Trophoblast cell (in vitro differentiated cells and primary cell): ENCODE results near the gene MARCHF2.

Source experiments
- DNase-seq, 2 donors: peaks; one replicate each; pipeline ENCODE4 v3.0.0-alpha.2; 2016
- H2AFZ ChIP-seq: 2 replicates; pipeline ENCODE4 v1.6.1; 2013; ENCODE audit warnings: low read length, moderate library complexity, mild to moderate bottlenecking; ENCODE audit not compliant: insufficient read depth, poor library complexity
- H2AK5ac ChIP-seq: 2 replicates; pipeline ENCODE4 v1.6.1; 2013; ENCODE audit warnings: mild to moderate bottlenecking, low read length
- H2BK120ac ChIP-seq: 2 replicates; pipeline ENCODE4 v1.6.1; 2013; ENCODE audit warnings: low read length, mild to moderate bottlenecking, moderate library complexity; ENCODE audit not compliant: insufficient read depth, poor library complexity
- H2BK12ac ChIP-seq: 2 replicates; pipeline ENCODE4 v1.6.1; 2013; ENCODE audit warnings: mild to moderate bottlenecking, low read length, moderate library complexity
- H2BK5ac ChIP-seq: 2 replicates; pipeline ENCODE4 v1.6.1; 2013; ENCODE audit warnings: low read length, low read depth, moderate library complexity, mild to moderate bottlenecking; ENCODE audit not compliant: poor library complexity
- H3K14ac ChIP-seq: 2 replicates; pipeline ENCODE4 v1.6.1; 2013; ENCODE audit warnings: mild to moderate bottlenecking, low read length
- H3K18ac ChIP-seq: 2 replicates; pipeline ENCODE4 v1.6.1; 2013; ENCODE audit warnings: mild to moderate bottlenecking, low read length
- H3K23ac ChIP-seq: 2 replicates; pipeline ENCODE4 v1.6.1; 2013; ENCODE audit warnings: low read length
- H3K27ac ChIP-seq: 2 replicates; pipeline ENCODE4 v1.5.1; 2013; ENCODE audit warnings: low read depth, mild to moderate bottlenecking, inconsistent platforms, low read length, moderate library complexity
- H3K27me3 ChIP-seq: 2 replicates; pipeline ENCODE4 v1.6.1; 2013; ENCODE audit warnings: inconsistent platforms, mild to moderate bottlenecking, low read length, moderate library complexity; ENCODE audit not compliant: insufficient read depth
- H3K36me3 ChIP-seq, 2 experiments: 1 replicate in 1 of 2; 2 replicates in 1 of 2; pipeline ENCODE4 v1.6.1; 2013; ENCODE audit warnings: low read length in 2 of 2, mild to moderate bottlenecking in 2 of 2, moderate library complexity in 1 of 2; ENCODE audit not compliant: insufficient read depth in 2 of 2, control insufficient read depth in 1 of 2
- H3K4ac ChIP-seq: 2 replicates; pipeline ENCODE4 v1.6.1; 2013; ENCODE audit warnings: low read depth, mild to moderate bottlenecking, low read length, moderate library complexity
- H3K4me1 ChIP-seq, 2 experiments: 1 replicate in 1 of 2; 2 replicates in 1 of 2; pipeline ENCODE4 v1.6.1; 2013; ENCODE audit warnings: low read length in 2 of 2, mild to moderate bottlenecking in 2 of 2, moderate library complexity in 1 of 2; ENCODE audit not compliant: insufficient read depth in 2 of 2, control insufficient read depth in 1 of 2
- H3K4me2 ChIP-seq: 2 replicates; pipeline ENCODE4 v1.6.1; 2013; ENCODE audit warnings: inconsistent platforms, mild to moderate bottlenecking, low read length, moderate library complexity
- H3K4me3 ChIP-seq: 2 replicates; pipeline ENCODE4 v1.5.1; 2013; ENCODE audit warnings: mild to moderate bottlenecking, low read depth, low read length, inconsistent platforms
- H3K79me1 ChIP-seq: one replicate; pipeline ENCODE4 v1.6.1; 2013; ENCODE audit warnings: low read length
- H3K79me2 ChIP-seq: 2 replicates; pipeline ENCODE4 v1.6.1; 2013; ENCODE audit warnings: low read length, mild to moderate bottlenecking; ENCODE audit not compliant: control insufficient read depth, insufficient read depth, poor library complexity
- H3K9ac ChIP-seq: 2 replicates; pipeline ENCODE4 v1.6.1; 2013; ENCODE audit warnings: mild to moderate bottlenecking, low read length
- H3K9me3 ChIP-seq: 2 replicates; pipeline ENCODE4 v1.6.1; 2013; ENCODE audit warnings: low read depth, mild to moderate bottlenecking, control low read depth, inconsistent platforms, low read length; ENCODE audit not compliant: insufficient read depth
- H4K12ac ChIP-seq: 2 replicates; pipeline ENCODE4 v1.6.1; 2013; ENCODE audit warnings: low read depth, mild to moderate bottlenecking, low read length, moderate library complexity
- H4K8ac ChIP-seq: 2 replicates; pipeline ENCODE4 v1.6.1; 2013; ENCODE audit warnings: low read depth, mild to moderate bottlenecking, low read length, moderate library complexity
- H4K91ac ChIP-seq: one replicate; pipeline ENCODE4 v1.6.1; 2013; ENCODE audit warnings: low read depth, mild to moderate bottlenecking, low read length, moderate library complexity
- WGBS: extraction: QIAGEN DNeasy Blood & Tissue Kit; methylation state at CpG from one replicate; pipeline ENCODE4 v1.1.7; 2013; ENCODE audit warnings: missing lambda C conversion rate; ENCODE audit not compliant: insufficient read length, insufficient coverage; ENCODE audit errors: extremely low coverage; 5-methylcytosine and 5-hydroxymethylcytosine counted together

MARCHF2 gene

GRCh38 chr19:8459095-8459494, 46.0 kb downstream of the MARCHF2 start:
- no peak overlapping the region for H3K9ac ChIP-seq
- no peak overlapping the region for H3K4me2 ChIP-seq
- H3K9me3 ChIP-seq, result no peaks in the 10 kb centered on the region
- H2BK5ac ChIP-seq, result no peak overlapping the region
- H3K4ac ChIP-seq, result no peak overlapping the region
- WGBS, result no CpG with 5 or more reads among the region's 7 CpGs
- H3K27me3 ChIP-seq, result no peaks in the 10 kb centered on the region
- H4K8ac ChIP-seq, result no peak overlapping the region
- H2BK120ac ChIP-seq, result no peak overlapping the region
- no peak overlapping the region for H2BK12ac ChIP-seq
- H2AFZ ChIP-seq, result no peak overlapping the region
- no peak for DNase-seq
- peaks cover 22 to 35% of the 10 kb centered on the region in 2 experiments for H3K36me3 ChIP-seq
- H3K4me3 ChIP-seq, result no peak overlapping the region
- peaks cover 18% of the 10 kb centered on the region for H3K79me2 ChIP-seq
- no peak overlapping the region for H3K18ac ChIP-seq
- H3K23ac ChIP-seq, result no peak overlapping the region
- H3K79me1 ChIP-seq, result no peaks in the 10 kb centered on the region
- H2AK5ac ChIP-seq, result no peak overlapping the region
- H3K27ac ChIP-seq, result no peak overlapping the region
- H3K4me1 ChIP-seq, result peaks cover 8 to 11% of the 10 kb centered on the region in 2 experiments
- H4K12ac ChIP-seq, result no peak overlapping the region
- no peak overlapping the region for H3K14ac ChIP-seq
- H4K91ac ChIP-seq, result no peak overlapping the region

- Histone ChIP-seq H3K4me3 (no peak overlapping the region), H3K14ac (no peak overlapping the region), H2AFZ (no peak overlapping the region), H2BK12ac (no peak overlapping the region), H3K36me3 (peaks cover 27 to 40% of the 10 kb centered on the region in 2 experiments), H3K79me1 (no peaks in the 10 kb centered on the region), H3K9me3 (no peaks in the 10 kb centered on the region), H3K18ac (no peak overlapping the region), H3K27me3 (no peaks in the 10 kb centered on the region), H4K91ac (no peak overlapping the region), H2AK5ac (no peak overlapping the region), H3K27ac (no peak overlapping the region), H2BK5ac (no peak overlapping the region), H3K4me1 (peaks cover 8 to 11% of the 10 kb centered on the region in 2 experiments), H3K4ac (peak overlapping the region; percentile 94), H4K12ac (no peak overlapping the region), H3K23ac (no peak overlapping the region), H3K4me2 (no peak overlapping the region), H4K8ac (no peak overlapping the region), H3K9ac (no peak overlapping the region), H3K79me2 (peaks cover 17% of the 10 kb centered on the region), H2BK120ac (no peak overlapping the region)
- no CpG with 5 or more reads among the region's 6 CpGs for WGBS
- DNase-seq, result peak; percentile 33 to 44
Measured at GRCh38 chr19:8459520-8460270, 46.6 kb downstream of the MARCHF2 start.

- WGBS, result no CpG with 5 or more reads among the region's 7 CpGs
Measured at GRCh38 chr19:8460516-8461298, 47.6 kb downstream of the MARCHF2 start.

GRCh38 chr19:8461376-8461775, 48.3 kb downstream of the MARCHF2 start:
- H3K23ac ChIP-seq, result no peak overlapping the region
- no peak overlapping the region for H3K4me2 ChIP-seq
- no peak overlapping the region for H3K18ac ChIP-seq
- H3K9ac ChIP-seq, result no peak overlapping the region
- no peak overlapping the region for H2BK12ac ChIP-seq
- H3K9me3 ChIP-seq, result no peaks in the 10 kb centered on the region
- no peak overlapping the region for H4K91ac ChIP-seq
- no peak overlapping the region for H4K12ac ChIP-seq
- H3K27ac ChIP-seq, result no peak overlapping the region
- no peak overlapping the region for H2BK5ac ChIP-seq
- H3K27me3 ChIP-seq, result no peaks in the 10 kb centered on the region
- H3K36me3 ChIP-seq, result peaks cover 30 to 39% of the 10 kb centered on the region in 2 experiments
- H3K79me2 ChIP-seq, result peaks cover 9% of the 10 kb centered on the region
- H3K79me1 ChIP-seq, result no peaks in the 10 kb centered on the region
- H3K4ac ChIP-seq, result peak overlapping the region; percentile 44
- no peak overlapping the region for H2BK120ac ChIP-seq
- H4K8ac ChIP-seq, result no peak overlapping the region
- H3K4me1 ChIP-seq, result peaks cover 8 to 11% of the 10 kb centered on the region in 2 experiments
- WGBS, result no CpG with 5 or more reads among the region's 4 CpGs
- no peak overlapping the region for H3K14ac ChIP-seq
- H2AFZ ChIP-seq, result no peak overlapping the region
- no peak overlapping the region for H2AK5ac ChIP-seq
- H3K4me3 ChIP-seq, result no peak overlapping the region
- no peak for DNase-seq

More at GRCh38 chr19:8460516-8461298, 47.6 kb downstream of the MARCHF2 start:
- no peak overlapping the region for H3K4me3 ChIP-seq
- H2BK5ac ChIP-seq, result no peak overlapping the region
- H4K8ac ChIP-seq, result no peak overlapping the region
- H3K14ac ChIP-seq, result no peak overlapping the region
- no peak overlapping the region for H3K18ac ChIP-seq
- no peak overlapping the region for H3K9ac ChIP-seq
- H3K27me3 ChIP-seq, result no peaks in the 10 kb centered on the region
- no peak overlapping the region for H4K12ac ChIP-seq
- H2BK120ac ChIP-seq, result no peak overlapping the region
- DNase-seq, result no peak
- H2AFZ ChIP-seq, result no peak overlapping the region
- H3K4me2 ChIP-seq, result no peak overlapping the region
- no peak overlapping the region for H2AK5ac ChIP-seq
- peaks cover 13% of the 10 kb centered on the region for H3K79me2 ChIP-seq
- H3K79me1 ChIP-seq, result no peaks in the 10 kb centered on the region
- peak overlapping the region; percentile 61 for H3K4ac ChIP-seq
- H3K4me1 ChIP-seq, result peaks cover 8 to 11% of the 10 kb centered on the region in 2 experiments
- H3K36me3 ChIP-seq, result peaks cover 33 to 40% of the 10 kb centered on the region in 2 experiments
- no peak overlapping the region for H3K27ac ChIP-seq
- H4K91ac ChIP-seq, result no peak overlapping the region
- H2BK12ac ChIP-seq, result no peak overlapping the region
- H3K9me3 ChIP-seq, result no peaks in the 10 kb centered on the region
- no peak overlapping the region for H3K23ac ChIP-seq
